Measurements from ENCODE around the gene WNK2. TPM values are rescaled to one million over a fixed set of nuclear protein-coding genes. Genes with fewer than 3 reads are reported as not detected.
"Not testable (repeated sequence)": the region's sequence is repeated elsewhere in the genome, so short reads cannot be mapped to it uniquely, and the experiment has no call there.

The WNK2 gene
- total RNA-seq, 4 donors from 2014 or later: 155 to 577 (median 259) TPM

DNA sequence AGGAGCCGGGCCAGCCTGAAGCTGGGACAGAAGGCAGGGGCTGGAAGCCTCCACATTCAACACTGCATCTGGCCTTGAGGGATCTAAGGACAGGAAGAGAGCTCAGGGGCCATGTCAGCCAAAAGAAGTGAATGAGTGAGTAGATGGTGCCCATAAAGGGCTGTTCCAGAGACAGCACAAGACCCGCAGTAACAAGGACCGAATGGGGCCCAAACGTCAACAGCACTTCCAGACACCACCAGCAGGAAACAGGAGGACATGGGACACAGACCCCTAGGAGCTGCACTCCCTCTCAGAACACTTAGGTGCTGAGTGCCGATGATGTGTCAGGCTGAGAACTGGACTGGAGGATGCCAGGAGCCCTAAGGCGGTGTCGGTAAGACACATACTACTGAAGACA lies 152.8 kb downstream of the WNK2 start:
- Histone ChIP-seq H3K9me3 (peaks cover 0 to 14% (median 4%) of the 10 kb centered on the region in 4 donors), H3K4me1 (no peaks in the 10 kb centered on the region), H3K27ac (no peak overlapping the region), H3K4me3 (no peak overlapping the region), H3K36me3 (no peaks in the 10 kb centered on the region), H3K27me3 (no peaks in the 10 kb centered on the region)
- no peak for TF ChIP-seq CTCF (IDR thresholded peaks at IDR 0.05)
- no peak for TF ChIP-seq POLR2A (IDR thresholded peaks at IDR 0.05)
- no peak for DNase-seq

- DNase-seq, H3K36me3 ChIP-seq, H3K27me3 ChIP-seq, H3K4me1 ChIP-seq, H3K4me3 ChIP-seq, H3K27ac ChIP-seq: not testable (repeated sequence)
- peaks cover 0 to 14% (median 4%) of the 10 kb centered on the region in 4 donors for H3K9me3 ChIP-seq
Measured at GRCh38 chr9:93338196-93338595, 154.3 kb downstream of the WNK2 start.

DNA sequence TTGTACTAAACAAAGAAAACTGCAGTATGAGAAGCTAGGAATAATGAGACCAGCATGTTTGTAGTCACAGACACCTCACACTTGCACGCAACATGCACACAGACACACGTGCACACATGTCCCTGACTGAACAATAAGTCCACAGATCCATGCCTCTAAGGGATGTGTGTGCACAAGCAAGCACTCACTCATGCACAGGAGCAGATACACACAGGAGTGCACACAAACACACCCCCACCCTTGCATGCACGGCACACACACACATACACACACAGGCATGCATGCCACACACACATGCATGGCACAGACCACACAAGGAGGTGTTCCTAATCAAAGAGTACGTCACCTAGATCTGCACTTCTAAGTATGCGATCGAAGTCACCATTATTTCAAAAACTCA lies 156.2 kb downstream of the WNK2 start:
- no peak for TF ChIP-seq POLR2A (IDR thresholded peaks at IDR 0.05)
- no peak for TF ChIP-seq CTCF (IDR thresholded peaks at IDR 0.05)
- H3K4me3 ChIP-seq: no peak overlapping the region
- no peaks in the 10 kb centered on the region for H3K27me3 ChIP-seq
- H3K4me1 ChIP-seq: no peaks in the 10 kb centered on the region
- no peaks in the 10 kb centered on the region for H3K36me3 ChIP-seq
- H3K27ac ChIP-seq: no peak overlapping the region
- peaks cover 0 to 14% (median 4%) of the 10 kb centered on the region in 4 donors for H3K9me3 ChIP-seq
- DNase-seq: no peak

DNA sequence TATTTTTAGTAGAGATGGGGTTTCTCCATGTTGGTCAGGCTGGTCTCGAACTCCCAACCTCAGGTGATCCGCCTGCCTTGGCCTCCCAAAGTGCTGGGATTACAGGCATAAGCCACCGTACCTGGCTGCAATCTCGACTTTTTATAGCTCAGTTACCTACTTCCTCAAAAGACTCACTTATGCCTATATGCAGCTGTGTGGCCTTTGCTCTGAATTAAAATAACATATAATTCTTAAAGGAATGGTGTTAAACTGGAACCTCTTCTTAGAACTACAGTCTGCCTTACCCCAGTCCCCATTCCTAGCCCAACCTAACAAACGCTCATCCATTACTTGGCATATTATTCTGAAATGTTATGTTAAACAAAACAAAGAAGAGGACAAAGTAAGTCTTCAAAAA lies 157.9 kb downstream of the WNK2 start:
- H3K27me3 ChIP-seq: not testable (repeated sequence)

GRCh38 chr9:93342428-93342827 lies 158.5 kb downstream of the WNK2 start:
- H3K27ac ChIP-seq, H3K36me3 ChIP-seq, H3K4me3 ChIP-seq, H3K27me3 ChIP-seq, DNase-seq: not testable (repeated sequence)
- Histone ChIP-seq H3K9me3 (peaks cover 0 to 11% (median 4%) of the 10 kb centered on the region in 4 donors), H3K4me1 (peaks cover 0 to 11% (median 2%) of the 10 kb centered on the region in 4 donors)

More for the DNA sequence above, 157.9 kb downstream of the WNK2 start:
- H3K4me3 ChIP-seq, H3K27ac ChIP-seq, H3K36me3 ChIP-seq, DNase-seq: not testable (repeated sequence)
- H3K4me1 ChIP-seq: peaks cover 0 to 11% (median 2%) of the 10 kb centered on the region in 4 donors
- peaks cover 0 to 14% (median 4%) of the 10 kb centered on the region in 4 donors for H3K9me3 ChIP-seq

GRCh38 chr9:93343663-93344062 lies 159.7 kb downstream of the WNK2 start:
- no peak for DNase-seq

DNA sequence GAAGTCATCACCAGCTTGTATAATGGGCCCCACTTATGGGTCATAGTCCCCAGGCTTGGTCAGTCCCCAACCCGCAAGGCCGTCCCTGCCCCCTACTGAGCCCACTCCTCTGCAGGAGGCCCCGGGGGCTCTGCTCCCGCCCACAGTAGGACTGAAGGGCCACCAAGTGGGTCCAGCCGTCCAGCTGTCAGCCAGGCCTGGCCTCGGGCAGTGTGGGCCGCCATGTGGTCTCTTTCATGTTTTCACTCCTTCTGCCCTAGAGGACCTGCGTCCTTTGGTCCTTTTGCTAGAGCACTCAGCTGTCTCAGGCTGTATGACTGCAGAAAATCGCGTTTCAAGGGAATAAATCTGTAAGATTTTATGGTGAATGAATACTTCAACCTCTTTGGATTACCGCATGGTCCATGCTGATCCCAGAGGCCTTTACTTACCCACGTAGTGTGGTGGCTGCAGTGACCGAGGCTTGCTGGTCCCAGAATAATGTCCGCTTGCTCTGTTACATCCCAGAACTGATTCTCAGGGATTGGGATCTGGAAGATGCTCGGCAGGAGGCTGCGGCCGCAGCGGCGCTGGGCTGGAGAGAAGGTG lies 161.8 kb downstream of the WNK2 start:
- Histone ChIP-seq H3K36me3 (no peaks in the 10 kb centered on the region), H3K4me3 (peak overlapping the region; percentile 16 to 60 (median 38)), H3K4me1 (peaks cover 0 to 11% (median 2%) of the 10 kb centered on the region in 4 donors), H3K27ac (no peak overlapping the region), H3K27me3 (peaks cover 0 to 8% of the 10 kb centered on the region in 2 donors), H3K9me3 (no peaks in the 10 kb centered on the region)
- TF ChIP-seq POLR2A (IDR thresholded peaks at IDR 0.05): no peak
- TF ChIP-seq CTCF (IDR thresholded peaks at IDR 0.05): no peak
- DNase-seq: no peak

More at GRCh38 chr9:93343663-93344062, 159.7 kb downstream of the WNK2 start:
- peaks cover 0 to 2% (median under 1%) of the 10 kb centered on the region in 4 donors for H3K9me3 ChIP-seq
- H3K27me3 ChIP-seq: peaks cover 0 to 8% of the 10 kb centered on the region in 2 donors
- H3K4me1 ChIP-seq: peaks cover 0 to 11% (median 2%) of the 10 kb centered on the region in 4 donors
- H3K36me3 ChIP-seq: no peaks in the 10 kb centered on the region
- H3K27ac ChIP-seq: no peak overlapping the region
- H3K4me3 ChIP-seq: no peak overlapping the region
- no peak for TF ChIP-seq CTCF (IDR thresholded peaks at IDR 0.05)
